Neural crest cell (in vitro differentiated cells): Measurements from ENCODE around the gene BNIP3. TPM values are rescaled to one million over a fixed set of nuclear protein-coding genes. Genes with fewer than 3 reads are reported as not detected.

Experiments
- DNase-seq: peaks from one replicate; pipeline ENCODE4 v3.0.0; 2021; ENCODE audit warnings: low read depth, mixed read lengths, low spot score
- H3K27ac Mint-ChIP-seq: one replicate; pipeline ENCODE4 v1.8.0; 2021; ENCODE audit warnings: mild to moderate bottlenecking, mixed read lengths; ENCODE audit not compliant: unreplicated experiment
- H3K27me3 Mint-ChIP-seq: 2 replicates; pipeline ENCODE4 v1.8.0; 2021; ENCODE audit warnings: low read depth, mild to moderate bottlenecking, mixed read lengths
- H3K36me3 Mint-ChIP-seq: 2 replicates; pipeline ENCODE4 v1.8.0; 2021; ENCODE audit warnings: low read depth, mild to moderate bottlenecking, mixed read lengths
- H3K4me1 Mint-ChIP-seq: 2 replicates; pipeline ENCODE4 v1.8.0; 2021; ENCODE audit warnings: mixed read lengths
- H3K4me3 Mint-ChIP-seq: one replicate; pipeline ENCODE4 v1.8.0; 2021; ENCODE audit warnings: mild to moderate bottlenecking, mixed read lengths
- H3K9me3 Mint-ChIP-seq: 2 replicates; pipeline ENCODE4 v1.8.0; 2021; ENCODE audit warnings: mixed read lengths
- total RNA-seq: library from RNA; stranded (reverse); gene quantifications from 2 replicates; pipeline ENCODE4 v1.2.1, GENCODE V29; 2021
- TF ChIP-seq, protein P1 (sequence below): fragments of 200-600 bp; sonication (generic); conservative IDR thresholded peaks from 2 replicates; pipeline ENCODE4 v1.5.0; 2021; ENCODE audit warnings: antibody characterized with exemption, mild to moderate bottlenecking

BNIP3 gene
- total RNA-seq, 1 donor from 2014 or later: 26.1 TPM

DNA sequence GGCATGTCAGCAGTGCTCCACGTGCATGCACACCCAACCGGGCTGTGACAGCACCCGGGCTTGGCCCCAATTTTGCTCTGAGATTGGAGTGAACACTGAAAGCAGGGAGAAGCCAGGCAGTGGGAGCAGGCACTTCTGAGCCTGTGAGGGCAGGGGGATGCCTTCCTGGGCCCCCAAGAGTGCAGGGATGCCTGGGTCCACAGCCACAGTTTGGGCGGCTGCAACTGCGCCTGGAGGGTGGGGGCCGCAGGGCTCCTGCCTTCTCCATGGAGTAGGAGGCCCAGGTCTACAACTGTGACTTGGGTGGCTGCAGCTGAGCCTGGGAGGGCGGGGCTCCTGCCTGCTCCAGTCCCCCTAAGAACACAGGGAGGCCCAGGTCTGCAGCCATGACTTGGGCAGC is 37.6 kb upstream of the BNIP3 start:
- Mint-ChIP-seq H3K27ac (no peak overlapping the region), H3K9me3 (no peaks in the 10 kb centered on the region), H3K36me3 (no peaks in the 10 kb centered on the region), H3K4me1 (peaks cover 5% of the 10 kb centered on the region), H3K4me3 (no peak overlapping the region), H3K27me3 (peaks cover 26% of the 10 kb centered on the region)
- DNase-seq: no peak
- TF ChIP-seq, protein P1, sequence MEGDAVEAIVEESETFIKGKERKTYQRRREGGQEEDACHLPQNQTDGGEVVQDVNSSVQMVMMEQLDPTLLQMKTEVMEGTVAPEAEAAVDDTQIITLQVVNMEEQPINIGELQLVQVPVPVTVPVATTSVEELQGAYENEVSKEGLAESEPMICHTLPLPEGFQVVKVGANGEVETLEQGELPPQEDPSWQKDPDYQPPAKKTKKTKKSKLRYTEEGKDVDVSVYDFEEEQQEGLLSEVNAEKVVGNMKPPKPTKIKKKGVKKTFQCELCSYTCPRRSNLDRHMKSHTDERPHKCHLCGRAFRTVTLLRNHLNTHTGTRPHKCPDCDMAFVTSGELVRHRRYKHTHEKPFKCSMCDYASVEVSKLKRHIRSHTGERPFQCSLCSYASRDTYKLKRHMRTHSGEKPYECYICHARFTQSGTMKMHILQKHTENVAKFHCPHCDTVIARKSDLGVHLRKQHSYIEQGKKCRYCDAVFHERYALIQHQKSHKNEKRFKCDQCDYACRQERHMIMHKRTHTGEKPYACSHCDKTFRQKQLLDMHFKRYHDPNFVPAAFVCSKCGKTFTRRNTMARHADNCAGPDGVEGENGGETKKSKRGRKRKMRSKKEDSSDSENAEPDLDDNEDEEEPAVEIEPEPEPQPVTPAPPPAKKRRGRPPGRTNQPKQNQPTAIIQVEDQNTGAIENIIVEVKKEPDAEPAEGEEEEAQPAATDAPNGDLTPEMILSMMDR: no peak

DNA sequence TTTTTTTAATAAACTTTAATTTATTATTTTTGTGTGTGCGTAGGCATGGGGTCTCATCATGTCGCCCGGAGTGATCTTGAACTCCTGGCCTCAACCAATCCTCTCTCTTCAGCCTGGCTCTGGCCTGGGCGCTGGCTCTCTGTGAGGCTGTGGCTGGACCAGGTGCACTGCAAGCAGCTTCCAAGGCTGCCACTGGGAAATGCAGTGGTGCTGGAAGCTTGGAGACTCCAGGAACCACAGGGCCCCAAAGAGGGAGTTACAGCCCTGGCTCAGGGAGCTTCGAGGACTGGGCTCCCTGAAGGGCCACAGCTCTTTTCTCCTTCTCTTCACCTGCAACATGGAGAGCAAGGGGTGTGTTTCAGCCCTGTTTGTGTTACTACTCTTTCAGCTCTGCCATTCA is 36.7 kb upstream of the BNIP3 start:
- Mint-ChIP-seq H3K9me3 (no peaks in the 10 kb centered on the region), H3K27ac (no peak overlapping the region), H3K36me3 (no peaks in the 10 kb centered on the region), H3K4me3 (no peak overlapping the region), H3K4me1 (peaks cover 5% of the 10 kb centered on the region), H3K27me3 (peaks cover 16% of the 10 kb centered on the region)
- DNase-seq: no peak
- TF ChIP-seq, protein P1: no peak

DNA sequence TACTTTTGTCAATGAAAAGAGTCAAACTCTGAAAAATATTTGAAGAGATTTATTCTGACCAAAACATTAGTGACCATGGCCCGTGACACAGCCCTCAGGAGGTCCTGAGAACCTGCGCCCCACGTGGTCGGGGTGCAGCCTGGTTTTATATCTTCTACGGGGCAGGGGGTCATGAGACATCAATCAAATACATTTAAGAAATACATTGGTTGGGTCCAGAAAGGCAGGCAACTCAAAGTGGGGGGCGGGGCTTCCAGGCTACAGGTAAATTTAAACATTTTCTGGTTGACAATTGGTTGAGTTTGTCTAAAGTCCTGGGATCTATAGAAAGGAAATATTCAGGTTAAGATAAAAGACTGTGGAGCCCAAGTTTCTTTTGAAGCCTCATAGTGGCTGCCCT is 34.8 kb upstream of the BNIP3 start:
- TF ChIP-seq, protein P1: no peak

DNA sequence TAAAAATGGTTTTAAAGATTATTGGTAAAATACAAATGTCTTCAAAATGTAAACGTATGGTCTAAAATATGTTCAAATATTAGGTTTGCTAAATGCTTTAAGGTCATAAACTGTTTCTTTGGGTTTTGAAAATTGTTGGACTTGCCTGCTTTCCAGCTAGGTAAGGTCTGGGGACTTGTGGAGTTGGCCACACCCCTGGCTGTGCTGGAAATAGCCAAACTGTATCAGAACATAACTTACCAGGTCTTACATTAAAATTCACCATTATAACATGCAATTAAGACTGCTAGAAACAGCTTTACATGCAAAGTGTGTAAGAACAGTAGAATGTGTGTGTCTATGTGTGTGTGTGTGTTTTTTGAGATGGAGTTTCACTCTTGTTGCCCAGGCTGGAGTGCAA is 29.7 kb upstream of the BNIP3 start:
- Mint-ChIP-seq H3K27me3 (peaks cover 7% of the 10 kb centered on the region), H3K27ac (no peak overlapping the region), H3K4me1 (no peaks in the 10 kb centered on the region), H3K36me3 (no peaks in the 10 kb centered on the region), H3K4me3 (no peak overlapping the region), H3K9me3 (no peaks in the 10 kb centered on the region)
- DNase-seq: no peak
- TF ChIP-seq, protein P1: no peak

More for the DNA sequence above, 34.8 kb upstream of the BNIP3 start:
- no peaks in the 10 kb centered on the region for H3K36me3 Mint-ChIP-seq
- H3K27ac Mint-ChIP-seq: no peak overlapping the region
- no peak for DNase-seq
- no peaks in the 10 kb centered on the region for H3K4me1 Mint-ChIP-seq
- no peaks in the 10 kb centered on the region for H3K9me3 Mint-ChIP-seq
- peaks cover 11% of the 10 kb centered on the region for H3K27me3 Mint-ChIP-seq
- no peak overlapping the region for H3K4me3 Mint-ChIP-seq

DNA sequence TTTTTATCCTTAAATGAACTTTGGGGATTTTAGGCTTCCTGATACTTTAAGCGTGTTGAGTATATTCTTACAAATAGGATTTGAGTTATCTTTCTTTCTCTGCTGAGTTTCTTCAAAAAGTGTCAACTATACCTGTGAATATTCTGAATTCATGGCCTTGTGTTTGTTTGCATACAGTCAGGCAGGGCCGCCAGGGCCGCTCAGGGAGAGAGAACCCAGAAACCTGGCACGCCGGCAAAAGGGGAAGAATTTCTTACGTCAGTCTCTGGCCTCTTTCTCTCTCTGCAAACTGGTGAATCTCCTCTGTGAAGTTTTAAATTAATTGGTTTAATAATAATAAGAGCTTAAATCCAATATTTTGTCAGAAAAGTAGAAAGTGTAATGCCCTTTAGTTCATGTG is 29.3 kb upstream of the BNIP3 start:
- Mint-ChIP-seq H3K4me1 (no peaks in the 10 kb centered on the region), H3K9me3 (no peaks in the 10 kb centered on the region), H3K36me3 (no peaks in the 10 kb centered on the region), H3K27ac (no peak overlapping the region), H3K4me3 (no peak overlapping the region), H3K27me3 (peaks cover 7% of the 10 kb centered on the region)
- TF ChIP-seq, protein P1: no peak
- no peak for DNase-seq

DNA sequence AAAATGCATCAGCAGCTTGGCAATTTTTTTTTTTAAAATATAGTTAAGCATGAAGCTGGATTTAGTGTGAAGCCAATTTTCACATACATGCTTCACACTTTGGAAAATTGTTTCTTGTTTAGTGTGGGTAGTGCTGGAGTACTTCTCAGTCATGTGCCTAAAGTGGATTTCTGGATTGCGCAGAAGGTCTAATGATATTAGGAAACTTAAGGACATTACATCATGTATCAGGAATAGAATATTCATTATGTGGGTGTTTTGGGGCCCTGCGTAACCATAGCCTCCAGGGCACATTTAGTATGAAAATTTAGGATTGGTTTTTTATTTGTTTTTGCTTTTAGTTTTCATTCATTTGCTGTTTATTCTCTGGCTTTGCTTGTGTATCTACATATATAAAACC is 28.8 kb upstream of the BNIP3 start:
- peaks cover 7% of the 10 kb centered on the region for H3K27me3 Mint-ChIP-seq
- no peak for DNase-seq
- no peaks in the 10 kb centered on the region for H3K36me3 Mint-ChIP-seq
- no peaks in the 10 kb centered on the region for H3K9me3 Mint-ChIP-seq
- H3K27ac Mint-ChIP-seq: no peak overlapping the region
- H3K4me3 Mint-ChIP-seq: no peak overlapping the region
- TF ChIP-seq, protein P1: no peak
- no peaks in the 10 kb centered on the region for H3K4me1 Mint-ChIP-seq
